Measurements from ENCODE around the gene METTL1. TPM values are rescaled to one million over a fixed set of nuclear protein-coding genes. Genes with fewer than 3 reads are reported as not detected.
"Not testable (repeated sequence)": the region's sequence is repeated elsewhere in the genome, so short reads cannot be mapped to it uniquely, and the experiment has no call there.

The METTL1 gene
- total RNA-seq, 2 donors from 2014 or later = 7.2 to 16.0 TPM

DNA sequence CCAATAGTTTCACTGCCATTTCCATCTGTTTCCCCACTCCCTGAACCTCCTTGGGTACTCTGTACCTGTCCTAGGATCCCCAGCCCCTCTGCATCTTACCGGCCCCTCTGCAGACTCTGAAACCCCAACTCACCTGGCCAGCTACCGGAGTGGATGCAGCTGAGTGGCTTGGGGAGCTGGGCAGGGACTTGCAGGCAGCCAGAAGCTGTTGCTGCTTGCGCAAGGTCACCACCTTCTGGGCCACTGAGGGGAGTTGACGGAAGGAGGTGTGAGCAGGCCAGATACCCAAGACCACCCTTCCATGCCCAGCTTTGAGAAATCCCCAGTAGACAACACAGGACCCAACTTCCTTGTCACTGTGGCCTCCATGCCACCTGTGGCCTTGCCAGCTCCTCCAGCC, 39.6 kb downstream of the METTL1 start:
- no peak for ATAC-seq
- DNase-seq = no peak
- intact Hi-C loops (cut with DNase I) = no loop called here

DNA sequence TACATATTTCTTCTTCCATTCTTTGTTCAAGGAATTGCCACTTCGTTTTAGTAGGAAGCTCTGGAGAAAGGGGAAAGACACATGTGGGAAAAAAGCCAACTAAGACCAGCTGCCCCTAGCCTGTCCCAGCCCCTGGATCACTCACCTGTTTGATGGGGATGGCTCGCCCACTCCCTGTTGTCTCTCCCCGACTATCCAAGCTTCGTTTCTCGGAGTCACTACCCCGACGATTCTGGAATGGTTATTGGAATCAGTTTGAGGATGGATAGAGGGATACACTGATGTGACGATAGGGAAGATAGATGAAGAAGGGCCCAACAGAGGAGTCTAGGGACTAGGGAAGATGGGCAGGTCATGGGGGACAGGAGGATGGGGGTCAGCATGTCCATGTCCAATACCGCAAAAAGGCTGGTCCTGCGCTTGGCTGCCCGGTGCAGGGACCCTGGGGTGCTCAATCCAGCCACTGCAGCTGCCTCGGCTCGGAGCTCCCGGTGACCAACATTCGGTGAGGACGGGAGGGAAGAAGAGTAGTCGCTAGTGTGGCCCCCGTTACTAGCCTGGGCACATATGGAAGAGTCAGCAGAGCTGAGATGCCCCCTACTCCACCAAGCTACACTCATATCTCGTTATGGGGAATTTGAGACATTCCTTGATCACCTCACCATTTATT, 40.4 kb downstream of the METTL1 start:
- DNase-seq (no peak), ATAC-seq (no peak)
- intact Hi-C loops (cut with DNase I) = no loop called here

DNA sequence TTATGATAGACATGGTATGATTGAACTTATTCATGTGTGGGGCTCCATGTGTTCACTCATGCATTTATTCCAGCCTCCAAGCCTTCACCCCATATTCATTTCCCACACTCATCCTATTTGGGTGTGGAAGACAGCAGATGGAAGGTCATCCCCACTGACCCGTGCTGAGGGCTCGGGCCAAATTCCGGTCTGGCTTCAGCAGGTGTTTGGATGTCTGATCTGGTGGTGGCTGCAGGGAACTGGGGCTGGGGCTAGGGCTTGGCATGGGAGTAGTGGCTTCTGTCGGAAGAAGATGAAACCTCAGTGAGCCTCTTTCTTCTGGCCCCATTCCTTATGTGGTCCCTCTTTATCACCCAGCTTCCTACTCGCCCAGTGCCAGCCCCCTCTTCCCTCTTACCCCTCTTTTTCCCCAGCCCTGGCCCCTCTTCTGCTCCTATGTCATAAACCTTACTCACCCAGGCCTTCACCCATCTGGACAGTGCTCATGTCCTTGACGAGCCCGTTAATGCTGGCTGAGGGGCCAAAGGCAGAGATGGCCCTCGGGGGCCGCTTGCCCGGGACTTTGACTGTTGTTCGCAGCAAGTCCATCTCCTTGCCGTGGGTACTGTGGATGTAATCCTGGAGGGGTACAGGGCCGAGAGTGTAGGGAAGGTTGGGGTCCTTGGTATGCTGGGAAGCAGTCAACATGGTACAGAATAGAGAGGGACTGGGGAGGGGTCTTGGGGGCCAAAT, 41.4 kb downstream of the METTL1 start:
- ATAC-seq (no peak), DNase-seq (no peak)
- intact Hi-C loops (cut with DNase I) = no loop called here

DNA sequence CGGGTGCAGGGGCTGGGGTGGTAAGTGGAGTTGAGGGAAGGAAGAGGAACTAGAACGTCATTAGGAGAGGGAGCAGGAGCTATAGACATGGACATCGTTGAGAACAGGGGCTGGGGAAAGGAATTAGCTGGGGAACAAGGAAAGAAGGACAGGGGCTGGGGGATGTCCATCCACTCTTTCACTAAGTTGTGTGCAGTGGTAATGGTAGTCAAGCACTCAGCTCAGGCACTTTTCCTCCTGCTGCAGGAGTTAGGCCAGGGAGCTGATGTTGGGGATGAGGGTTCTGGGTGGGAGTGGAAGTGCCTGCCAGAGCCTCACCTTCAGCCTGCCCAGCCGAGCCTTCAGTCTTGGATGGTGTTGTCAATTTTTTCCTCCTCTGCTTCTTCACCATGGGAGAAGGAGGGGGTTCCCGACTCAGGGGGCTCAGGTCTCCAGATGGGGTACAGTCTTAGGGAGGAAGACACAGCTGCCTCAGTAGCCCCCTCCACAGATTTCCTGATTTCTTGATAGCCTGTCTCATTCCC, 42.5 kb downstream of the METTL1 start:
- no peak for ATAC-seq
- intact Hi-C loops (cut with DNase I) = no loop called here
- DNase-seq = no peak

DNA sequence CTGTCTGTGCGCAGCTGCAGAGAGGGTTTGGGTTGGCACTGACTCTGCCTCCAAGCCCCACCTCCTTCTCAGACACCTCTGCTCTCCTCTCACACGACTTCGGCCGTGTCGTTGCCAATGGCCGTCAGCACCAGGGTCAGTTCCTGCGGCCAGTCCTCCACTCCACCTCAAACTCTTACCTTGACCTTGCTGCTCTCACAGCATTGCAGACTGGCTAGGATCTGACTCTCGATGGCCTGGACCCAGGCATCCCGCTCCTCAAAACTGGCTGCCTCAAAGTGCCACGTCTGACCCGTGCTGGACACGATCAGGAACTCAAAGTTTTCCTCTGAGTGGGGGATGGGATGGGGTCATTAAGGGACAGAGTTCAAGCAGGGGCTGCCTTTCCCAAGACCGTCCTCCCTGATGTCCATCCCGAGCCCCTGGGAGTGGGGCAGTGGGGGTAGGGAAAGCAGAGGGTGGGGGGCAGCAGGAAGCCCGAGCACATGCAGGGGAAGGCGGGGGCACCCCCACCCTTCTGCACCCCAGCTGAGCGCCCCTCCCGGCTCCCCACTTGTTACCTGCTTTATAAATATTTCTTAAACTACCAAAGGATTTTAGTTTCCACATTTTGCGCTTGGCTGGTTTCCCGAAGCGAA, 44.0 kb downstream of the METTL1 start:
- ATAC-seq (peak in 1 of 2 donors; percentile 2), DNase-seq (no peak)
- intact Hi-C loops (cut with DNase I) = no loop called here

DNA sequence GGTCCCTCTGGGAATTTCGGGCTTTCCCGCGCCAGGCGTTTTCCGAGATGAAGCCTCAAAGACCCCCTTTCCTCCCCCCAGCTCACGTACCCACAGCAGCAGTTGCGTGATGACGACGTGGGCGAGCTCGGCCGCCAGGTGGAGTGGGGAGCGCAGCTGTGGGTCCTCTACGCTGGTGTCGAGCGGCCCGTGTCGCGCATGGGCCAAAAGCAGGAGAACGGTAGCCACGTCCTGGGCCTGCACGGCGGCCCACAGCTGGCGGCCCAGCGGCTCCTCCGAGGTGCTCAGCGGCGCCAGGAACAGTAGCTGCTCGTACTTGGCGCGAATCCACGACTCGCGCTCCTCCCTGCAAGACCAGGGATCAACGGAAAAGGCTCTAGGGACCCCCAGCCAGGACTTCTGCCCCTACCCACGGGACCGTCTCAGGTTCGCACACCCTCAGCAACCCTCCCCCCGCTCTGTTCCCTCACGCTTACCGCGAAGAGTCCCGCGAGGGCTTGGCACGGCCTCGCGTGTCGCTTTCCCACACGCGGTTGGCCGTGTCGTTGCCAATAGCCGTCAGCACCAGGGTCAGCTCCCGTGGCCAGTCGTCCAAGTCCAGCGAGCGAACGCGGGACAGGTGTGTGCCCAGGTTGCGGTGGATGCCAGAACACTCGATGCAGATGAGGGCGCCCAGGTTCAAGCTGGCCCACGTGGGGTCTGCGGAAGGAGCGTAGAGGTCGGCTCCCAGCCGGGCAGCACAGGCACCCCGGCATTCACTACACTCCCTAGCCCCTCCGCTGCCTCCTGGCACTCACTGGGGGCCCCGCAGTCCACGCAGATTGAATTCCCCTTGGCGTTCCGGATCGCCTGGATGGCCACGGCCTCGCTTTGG, 44.8 kb downstream of the METTL1 start:
- DNase-seq = peak; percentile 56

DNA sequence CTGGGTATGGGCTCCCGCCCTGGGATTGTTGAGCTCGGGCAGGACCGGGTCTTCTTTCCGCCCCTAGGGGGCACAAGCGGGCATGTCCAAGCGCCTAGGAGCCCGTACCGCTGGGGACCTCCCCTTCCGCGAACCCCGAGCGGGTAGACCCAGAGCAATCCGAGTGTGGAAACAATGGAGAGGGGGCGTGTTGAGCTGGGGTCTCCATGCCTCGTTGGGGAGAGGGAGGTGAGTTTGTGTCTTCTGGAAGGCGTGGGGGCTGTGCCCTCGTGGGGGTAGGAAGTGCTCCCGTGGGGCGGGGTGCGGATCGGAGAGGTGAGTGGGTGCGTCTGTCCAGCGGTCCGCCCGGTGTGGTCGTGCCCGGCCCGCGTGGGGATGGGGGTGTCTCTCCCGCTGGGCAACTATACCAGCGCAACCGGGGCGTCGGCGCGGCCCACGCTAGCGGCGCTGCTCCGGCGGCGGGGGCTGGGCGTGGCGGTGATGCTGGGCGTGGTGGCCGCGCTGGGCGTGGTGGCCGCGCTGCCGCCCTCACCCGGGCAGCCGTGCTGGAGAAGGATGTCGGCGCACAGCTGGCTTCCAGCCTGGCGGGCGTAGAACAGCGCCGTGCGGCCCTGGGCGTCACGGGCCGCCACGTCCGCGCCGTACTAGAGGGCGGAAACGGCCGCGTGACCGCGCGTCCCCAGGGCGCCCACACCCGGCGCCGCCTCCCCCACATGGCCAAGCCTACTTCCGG, 45.6 kb downstream of the METTL1 start:
- peak; percentile 86 for DNase-seq
- peak; percentile 80 for ATAC-seq
- intact Hi-C loops (cut with DNase I) = no loop called here

More for the DNA sequence above, 44.8 kb downstream of the METTL1 start:
- ATAC-seq = peak; percentile 47 to 60
- intact Hi-C loops (cut with DNase I) = no loop called here

DNA sequence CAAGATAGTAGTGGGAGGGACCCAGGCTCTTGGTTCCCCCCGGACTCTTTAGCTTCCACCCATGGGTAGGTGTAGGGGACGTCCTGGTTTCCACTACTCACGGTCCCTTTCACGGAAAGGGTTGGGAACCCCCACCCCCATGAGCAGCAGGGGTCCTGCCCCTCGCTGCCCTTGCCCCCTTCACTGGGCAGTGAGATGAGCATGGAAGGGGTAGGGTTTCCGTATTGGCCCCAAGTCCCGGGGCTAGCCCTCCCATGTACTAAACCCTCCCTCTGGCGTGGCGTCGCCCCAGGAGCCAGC, 46.1 kb downstream of the METTL1 start:
- intact Hi-C loops (cut with DNase I) = no loop called here
- no peak for ATAC-seq

DNA sequence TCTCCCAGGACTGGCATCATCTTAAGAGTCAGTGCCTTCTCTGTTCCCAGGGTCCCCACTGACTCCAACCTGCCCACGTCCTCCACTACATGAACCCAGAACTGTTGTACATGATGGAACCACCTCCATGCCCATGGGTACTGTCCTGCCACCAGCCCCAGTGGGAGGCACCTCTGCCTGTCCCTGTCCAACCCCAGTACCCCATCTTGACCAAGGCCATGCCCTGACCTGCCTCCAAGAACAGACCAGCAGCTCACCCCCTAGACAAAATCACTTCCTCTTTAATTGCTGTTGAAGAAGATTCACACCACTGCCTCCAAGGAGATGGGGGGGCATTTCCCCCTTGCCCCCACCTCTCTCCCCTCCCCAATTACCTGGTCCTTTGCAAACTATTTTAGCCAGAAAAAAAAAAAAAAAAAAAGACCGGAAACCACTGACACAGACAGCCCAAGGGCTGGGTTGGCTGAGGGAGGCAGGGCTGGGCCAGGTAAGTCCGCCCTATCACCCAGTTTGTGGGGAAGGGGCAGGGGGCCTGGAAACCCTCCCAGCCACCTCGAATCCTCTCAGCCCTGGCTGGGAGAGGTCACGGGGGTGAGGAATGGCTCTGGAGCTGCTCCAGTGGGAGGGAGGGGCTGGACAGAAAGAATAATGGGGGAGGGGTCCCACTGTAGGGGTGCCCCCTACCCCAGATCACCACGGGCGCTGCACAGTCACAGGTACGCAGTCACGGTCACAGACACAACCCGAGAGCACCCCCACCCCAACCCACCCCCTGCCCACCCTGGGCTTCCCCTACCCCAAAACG, 46.8 kb downstream of the METTL1 start:
- intact Hi-C loops (cut with DNase I) = no loop called here
- ATAC-seq = no peak
- no peak for DNase-seq

More for the DNA sequence above, 46.1 kb downstream of the METTL1 start:
- DNase-seq = no peak

DNA sequence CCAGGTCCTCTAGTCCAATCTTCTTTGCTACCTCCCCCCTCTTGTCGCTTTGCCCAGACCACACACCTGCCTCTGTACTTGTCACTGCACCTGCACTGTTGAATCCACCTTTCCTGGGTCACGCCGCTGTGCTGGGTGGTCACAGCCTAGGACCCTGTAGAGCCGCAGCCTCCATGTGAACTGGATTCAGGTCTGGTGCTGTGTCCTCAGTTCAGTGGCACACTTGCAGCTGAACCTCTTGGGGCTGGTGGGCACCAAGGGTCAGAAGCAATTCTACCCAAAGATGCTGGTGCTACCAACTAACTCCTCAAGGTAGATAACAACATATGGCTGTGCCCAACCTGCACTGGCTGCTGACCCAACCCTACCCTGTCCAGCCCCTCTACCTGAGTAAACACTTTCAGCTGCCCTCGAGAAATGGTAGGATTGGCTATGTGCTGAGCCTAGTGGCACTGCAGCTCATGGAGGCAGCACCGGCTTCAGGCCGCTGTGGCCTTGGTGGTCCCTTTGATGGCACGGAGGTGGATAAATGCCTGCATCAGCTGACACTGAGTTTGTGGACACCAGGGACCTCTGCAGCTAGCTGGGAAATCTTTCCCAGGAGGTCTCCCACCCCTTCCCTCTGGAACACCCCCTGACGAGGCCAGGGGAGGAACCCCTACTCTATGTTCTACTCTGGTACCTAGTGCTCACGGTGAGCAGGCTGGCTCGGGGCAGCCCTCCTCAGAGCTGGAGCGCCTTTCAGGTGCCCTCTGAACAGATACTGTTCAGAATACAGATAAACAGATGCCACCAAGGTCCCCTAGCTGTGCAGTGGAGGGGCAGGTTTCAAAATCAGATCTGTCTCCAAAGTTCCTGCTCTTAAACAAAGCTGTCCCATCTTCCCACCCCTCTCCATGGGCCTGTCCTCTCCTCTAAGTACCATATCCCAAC, 47.6 kb downstream of the METTL1 start:
- DNase-seq (no peak), ATAC-seq (no peak)
- intact Hi-C loops (cut with DNase I) = no loop called here

DNA sequence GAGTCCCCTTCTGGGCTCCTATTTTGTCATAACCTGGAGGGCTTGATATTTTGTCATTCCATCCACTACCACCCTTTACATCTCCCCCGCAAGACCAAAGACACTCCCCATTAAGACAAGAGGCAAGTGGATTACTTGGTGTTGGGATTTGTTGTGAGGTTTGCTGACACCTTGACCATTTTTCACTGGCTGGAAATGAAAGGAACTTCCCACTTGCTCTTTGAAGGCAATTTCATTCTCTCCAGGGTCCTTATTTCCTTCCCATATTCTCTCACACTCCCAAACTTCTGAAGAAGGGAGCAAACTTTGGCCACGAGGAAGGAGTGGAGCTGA, 48.3 kb downstream of the METTL1 start:
- intact Hi-C loops (cut with DNase I) = no loop called here
- no peak for ATAC-seq
- DNase-seq = no peak

DNA sequence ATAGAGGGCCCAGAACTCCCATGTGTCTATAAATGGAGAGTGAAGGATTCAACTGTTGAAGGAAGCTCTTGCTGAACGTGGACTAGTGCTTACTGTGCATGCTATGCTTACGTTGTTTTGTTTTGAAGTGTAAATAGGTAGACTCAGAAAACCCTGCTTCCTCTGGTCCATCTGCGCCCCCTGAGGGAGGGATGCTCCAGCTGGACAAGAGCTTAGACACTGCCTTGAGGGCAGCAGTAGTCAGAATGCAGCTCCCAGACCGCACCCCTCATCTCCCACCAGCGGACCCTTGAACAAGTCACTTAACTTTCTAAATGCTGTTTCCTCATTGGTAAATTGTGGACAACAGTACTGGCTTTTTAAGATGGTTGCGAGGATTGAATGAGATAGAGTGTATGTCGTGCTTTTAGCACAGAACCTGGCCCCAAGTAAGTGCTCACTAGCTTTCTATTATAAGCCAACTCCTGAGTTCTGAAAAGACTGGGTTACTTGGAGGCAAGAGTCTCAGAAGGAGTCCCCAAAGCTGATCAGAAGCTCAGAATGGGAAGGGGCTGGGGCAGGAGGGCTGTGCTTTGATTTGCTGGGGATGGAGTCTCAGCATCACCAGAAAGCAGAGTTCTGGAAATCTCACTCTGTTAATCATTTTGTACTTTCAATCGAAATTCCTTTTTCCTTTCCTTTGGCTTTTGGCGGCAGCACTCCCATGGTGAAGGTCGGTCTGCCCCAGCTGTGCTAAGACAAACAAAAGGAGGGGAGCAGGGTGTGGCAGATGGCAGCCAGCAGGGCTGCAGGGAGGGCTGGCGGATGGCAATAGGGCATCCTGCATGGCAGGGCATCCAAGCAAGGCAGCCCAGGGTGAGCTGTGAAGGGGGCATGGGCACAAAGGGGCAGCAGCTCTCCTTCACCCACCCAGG, 48.9 kb downstream of the METTL1 start:
- ATAC-seq = no peak
- intact Hi-C loops (cut with DNase I) = no loop called here

DNA sequence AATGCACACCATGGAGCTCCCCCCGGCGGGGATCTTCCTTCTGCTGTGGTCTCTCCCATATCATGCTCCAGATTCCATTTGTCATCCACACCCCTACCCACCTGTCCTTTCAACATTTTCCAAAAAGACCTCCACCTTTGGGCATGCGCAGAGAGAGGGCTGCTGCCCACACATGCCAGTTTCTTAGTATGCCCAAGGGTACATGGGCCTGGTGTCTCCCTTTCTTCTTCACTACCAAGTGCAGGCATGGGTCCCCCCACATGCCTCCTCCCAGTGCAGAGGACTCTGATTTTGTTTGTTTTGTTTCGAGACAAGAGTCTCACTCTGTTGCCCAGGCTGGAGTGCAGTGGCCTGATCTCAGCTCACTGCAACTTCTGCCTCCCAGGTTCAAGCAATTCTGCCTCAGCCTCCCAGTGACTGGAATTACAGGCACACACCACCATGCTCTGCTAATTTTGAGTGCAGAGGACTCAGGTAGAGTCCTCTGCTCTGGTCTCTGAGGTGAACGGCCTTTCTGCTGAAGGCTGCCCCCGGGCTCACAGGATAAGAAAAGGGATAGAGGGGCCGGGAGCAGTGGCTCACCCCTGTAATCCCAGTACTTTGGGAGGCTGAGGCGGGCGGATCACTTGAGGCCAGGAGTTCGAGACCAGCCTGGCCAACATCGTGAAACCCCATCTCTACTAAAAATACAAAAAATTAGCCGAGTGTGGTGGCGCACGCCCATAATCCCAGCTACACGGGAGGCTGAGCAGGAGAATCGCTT, 49.9 kb downstream of the METTL1 start:
- DNase-seq; intact Hi-C loops (cut with DNase I): not testable (repeated sequence)

More for the DNA sequence above, 48.9 kb downstream of the METTL1 start:
- DNase-seq = no peak

DNA sequence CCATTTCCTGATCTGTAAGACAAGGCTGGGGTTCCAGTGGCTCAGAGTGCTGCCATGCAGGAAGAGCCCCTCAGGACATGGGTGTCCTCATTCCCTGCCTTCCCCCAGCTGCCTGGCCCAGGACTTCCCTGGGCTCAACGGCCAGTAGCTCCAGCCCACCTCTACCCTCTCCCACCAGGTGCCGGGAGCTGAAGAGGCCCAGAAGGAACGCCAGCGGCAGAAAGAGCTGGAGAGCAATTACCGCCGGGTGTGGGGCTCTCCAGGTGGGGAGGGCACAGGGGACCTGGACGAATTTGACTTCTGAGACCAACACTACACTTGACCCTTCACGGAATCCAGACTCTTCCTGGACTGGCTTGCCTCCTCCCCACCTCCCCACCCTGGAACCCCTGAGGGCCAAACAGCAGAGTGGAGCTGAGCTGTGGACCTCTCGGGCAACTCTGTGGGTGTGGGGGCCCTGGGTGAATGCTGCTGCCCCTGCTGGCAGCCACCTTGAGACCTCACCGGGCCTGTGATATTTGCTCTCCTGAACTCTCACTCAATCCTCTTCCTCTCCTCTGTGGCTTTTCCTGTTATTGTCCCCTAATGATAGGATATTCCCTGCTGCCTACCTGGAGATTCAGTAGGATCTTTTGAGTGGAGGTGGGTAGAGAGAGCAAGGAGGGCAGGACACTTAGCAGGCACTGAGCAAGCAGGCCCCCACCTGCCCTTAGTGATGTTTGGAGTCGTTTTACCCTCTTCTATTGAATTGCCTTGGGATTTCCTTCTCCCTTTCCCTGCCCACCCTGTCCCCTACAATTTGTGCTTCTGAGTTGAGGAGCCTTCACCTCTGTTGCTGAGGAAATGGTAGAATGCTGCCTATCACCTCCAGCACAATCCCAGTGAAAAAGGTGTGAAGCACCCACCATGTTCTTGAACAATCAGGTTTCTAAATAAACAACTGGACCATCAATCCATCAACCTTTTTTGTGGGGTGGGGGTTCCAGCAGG, 51.0 kb downstream of the METTL1 start:
- DNase-seq (no peak), ATAC-seq (no peak)
- intact Hi-C loops (cut with DNase I) = no loop called here

More for the DNA sequence above, 49.9 kb downstream of the METTL1 start:
- not testable (repeated sequence) for ATAC-seq
